Lower leg skin (tissue), 4 donors: ENCODE measurements around the gene COL5A3. TPM values are rescaled to one million over a fixed set of nuclear protein-coding genes. Genes with fewer than 3 reads are reported as not detected.

Source experiments
- DNase-seq, 2 donors: peaks; one replicate each; pipeline ENCODE4 v3.0.0-alpha.2; 2019; ENCODE audit warnings: low spot score in 2 of 2
- H3K4me3 ChIP-seq: fragments of 200-600 bp; sonication (generic); 2 replicates; pipeline ENCODE4 v1.5.1; 2017; ENCODE audit warnings: mild to moderate bottlenecking, low read depth; ENCODE audit not compliant: poor library complexity, severe bottlenecking
- CTCF ChIP-seq, 3 donors: fragments of 450-650 bp; IDR thresholded peaks; one replicate each; pipeline ENCODE4 v1.5.1; 2016; ENCODE audit warnings: antibody characterized with exemption in 3 of 3, mild to moderate bottlenecking in 3 of 3, moderate library complexity in 2 of 3
- POLR2A ChIP-seq, 2 donors: fragments of 450-650 bp; IDR thresholded peaks; one replicate each; pipeline ENCODE4 v1.6.1; 2016 to 2017; ENCODE audit warnings: antibody characterized with exemption in 2 of 2, mild to moderate bottlenecking in 1 of 2, moderate library complexity in 1 of 2
- WGBS, 2 donors: methylation state at CpG; one replicate each; pipeline ENCODE4 v1.1.5; 2018; 5-methylcytosine and 5-hydroxymethylcytosine counted together
- intact Hi-C: fragments of 100-400 bp; cut with DNase I; formaldehyde crosslinking; loops from one replicate; pipeline ENCODE4 v1.15.0; 2023; ENCODE audit warnings: low total_unique reads
- total RNA-seq, 4 donors: library from RNA; depleted of rRNA; stranded (reverse); fragments of >200 nt; gene quantifications; one replicate each; pipeline ENCODE4 v1.1.0, GENCODE V29; 2016

Gene COL5A3
- total RNA-seq, 4 donors from 2014 or later = 11.9 to 31.9 (median 20.7) TPM

GRCh38 chr19:10000171-10000826, 10.0 kb downstream of the COL5A3 start:
- intact Hi-C loops = loop anchor here (2.0 kb wide), 1 partner anchor 63 kb away; the partner anchor contains the start of gene OLFM2
- peak; percentile 50 to 92 for DNase-seq
- WGBS, 2 donors = 15 to 16% methylated on average over 15 to 16 of the region's 16 CpGs
- no peak for TF ChIP-seq POLR2A (IDR thresholded peaks at IDR 0.05)
- TF ChIP-seq CTCF (IDR thresholded peaks at IDR 0.05) = peak in 1 of 3 donors; percentile 60
- H3K4me3 ChIP-seq = no peak overlapping the region

- intact Hi-C loops = loop anchor here (10.0 kb wide), 1 partner anchor 48 kb away; no protein-coding TSS in a partner anchor
- WGBS, 2 donors = 73 to 77% methylated on average over 5 of the region's 5 CpGs
These were observed 13.8 kb downstream of the COL5A3 start for GRCh38 chr19:9996541-9996940.

GRCh38 chr19:9995999-9996398, 14.3 kb downstream of the COL5A3 start:
- TF ChIP-seq CTCF (IDR thresholded peaks at IDR 0.05) (no peak), POLR2A (IDR thresholded peaks at IDR 0.05) (no peak)
- WGBS, 2 donors = 72 to 82% methylated on average over 7 of the region's 7 CpGs
- DNase-seq = no peak
- no peak overlapping the region for H3K4me3 ChIP-seq
- intact Hi-C loops = loop anchor here (10.0 kb wide), 1 partner anchor 49 kb away; no protein-coding TSS in a partner anchor

More at GRCh38 chr19:9996541-9996940, 13.8 kb downstream of the COL5A3 start:
- DNase-seq = no peak
- H3K4me3 ChIP-seq = no peak overlapping the region
- TF ChIP-seq POLR2A (IDR thresholded peaks at IDR 0.05) = no peak

GRCh38 chr19:9995084-9995483, 15.2 kb downstream of the COL5A3 start:
- WGBS, 2 donors = 84% methylated on average over 8 of the region's 8 CpGs
- no peak for TF ChIP-seq CTCF (IDR thresholded peaks at IDR 0.05)
- TF ChIP-seq POLR2A (IDR thresholded peaks at IDR 0.05) = no peak
- H3K4me3 ChIP-seq = no peak overlapping the region
- intact Hi-C loops = loop anchor here (10.0 kb wide), 1 partner anchor 50 kb away; no protein-coding TSS in a partner anchor
- no peak for DNase-seq

- DNase-seq = no peak
- intact Hi-C loops = loop anchor here (10.0 kb wide), 1 partner anchor 53 kb away; no protein-coding TSS in a partner anchor
- H3K4me3 ChIP-seq = no peak overlapping the region
- TF ChIP-seq CTCF (IDR thresholded peaks at IDR 0.05) (no peak), POLR2A (IDR thresholded peaks at IDR 0.05) (no peak)
- 78 to 81% methylated on average over 11 of the region's 11 CpGs for WGBS, 2 donors
These were observed 18.7 kb downstream of the COL5A3 start for GRCh38 chr19:9991425-9992191.

GRCh38 chr19:9989504-9989903, 20.8 kb downstream of the COL5A3 start:
- intact Hi-C loops = loop anchor here (5.0 kb wide), 1 partner anchor 862 kb away; the partner anchor contains the start of gene OR7G3
- 92 to 93% methylated on average over 3 of the region's 3 CpGs for WGBS, 2 donors
- DNase-seq = no peak
- H3K4me3 ChIP-seq = no peak overlapping the region
- TF ChIP-seq POLR2A (IDR thresholded peaks at IDR 0.05) = no peak
